ENCODE results near the gene METTL5.
"Not testable (repeated sequence)": the region's sequence is repeated elsewhere in the genome, so short reads cannot be mapped to it uniquely, and the experiment has no call there.

DNA sequence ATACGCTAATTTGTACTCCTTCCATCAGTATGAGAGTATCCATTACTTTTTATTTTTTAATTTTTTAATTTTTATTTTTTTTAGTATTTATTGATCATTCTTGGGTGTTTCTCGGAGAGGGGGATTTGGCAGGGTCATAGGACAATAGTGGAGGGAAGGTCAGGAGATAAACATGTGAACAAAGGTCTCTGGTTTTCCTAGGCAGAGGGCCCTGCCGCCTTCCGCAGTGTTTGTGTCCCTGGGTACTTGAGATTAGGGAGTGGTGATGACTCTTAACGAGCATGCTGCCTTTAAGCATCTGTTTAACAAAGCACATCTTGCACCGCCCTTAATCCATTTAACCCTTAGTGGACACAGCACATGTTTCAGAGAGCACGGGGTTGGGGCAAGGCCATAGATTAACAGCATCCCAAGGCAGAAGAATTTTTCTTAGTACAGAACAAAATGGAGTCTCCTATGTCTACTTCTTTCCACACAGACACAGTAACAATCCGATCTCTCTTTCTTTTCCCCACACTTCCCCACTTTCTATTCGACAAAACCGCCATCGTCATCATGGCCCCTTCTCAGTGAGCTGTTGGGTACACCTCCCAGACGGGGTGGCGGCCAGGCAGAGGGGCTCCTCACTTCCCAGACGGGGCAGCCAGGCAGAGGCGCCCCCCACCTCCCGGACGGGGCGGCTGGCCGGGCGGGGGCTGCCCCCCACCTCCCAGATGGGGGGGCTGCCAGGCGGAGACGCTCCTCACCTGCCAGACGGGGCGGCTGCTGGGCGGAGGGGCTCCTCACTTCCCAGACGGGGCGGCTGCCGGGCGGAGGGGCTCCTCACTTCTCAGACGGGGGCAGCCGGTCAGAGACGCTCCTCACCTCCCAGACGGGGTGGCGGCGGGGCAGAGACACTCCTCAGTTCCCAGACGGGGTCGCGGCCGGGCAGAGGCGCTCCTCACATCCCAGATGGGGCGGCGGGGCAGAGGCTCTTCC is 30.9 kb upstream of the METTL5 start:
- TF ChIP-seq CTCF (conservative IDR thresholded peaks at IDR 0.05); ZFX (IDR thresholded peaks at IDR 0.05): not testable (repeated sequence)
